RPMI8226 (cell line): Measurements from ENCODE around the gene DDRGK1.

Source experiments
- DNase-seq: peaks from one replicate; pipeline ENCODE4 v3.0.0-alpha.2; 2015

The DDRGK1 gene

DNA sequence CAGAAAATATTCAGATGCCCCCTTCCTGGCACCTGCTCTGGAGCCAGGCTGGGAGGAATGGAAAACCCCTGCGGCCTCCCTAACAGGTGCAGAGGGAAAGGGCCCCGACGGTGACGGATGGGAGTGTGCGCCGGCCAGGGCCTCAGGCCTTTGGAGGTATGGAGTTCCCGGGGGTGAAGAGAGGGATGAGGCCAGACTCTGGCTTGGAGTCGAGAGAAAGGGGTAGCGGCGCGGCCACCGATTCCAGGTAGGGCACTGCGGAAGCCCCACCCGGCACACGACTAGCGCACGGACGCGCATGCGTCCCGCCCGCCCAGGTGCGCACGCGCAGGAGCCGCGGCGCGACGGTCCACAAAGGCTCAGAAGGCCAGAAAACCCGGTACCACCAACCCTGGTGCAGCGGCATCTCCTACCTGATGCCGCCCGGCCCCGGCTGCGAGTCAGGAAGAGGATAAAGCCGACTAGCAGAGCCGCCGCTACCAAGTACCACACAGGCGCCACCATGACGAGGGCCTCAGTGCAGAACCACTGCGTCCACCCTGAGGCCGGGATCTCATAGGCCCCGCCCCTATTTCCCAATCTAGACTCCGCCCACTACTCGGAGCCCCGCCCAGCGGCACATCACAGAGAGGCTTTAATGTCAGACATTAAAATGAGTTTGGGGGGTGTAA, at the start of gene DDRGK1:
Gene DDRGK1 (minus strand): TSS at position 559 of the 671 bp plus-strand sequence. CDS start 55 bp downstream, at position 504.
- peak; percentile 89 for DNase-seq

GRCh38 chr20:3251806-3252205, 47.3 kb upstream of the DDRGK1 start:
- DNase-seq, result no peak

- peak; percentile 47 for DNase-seq
These were observed 45.6 kb upstream of the DDRGK1 start for GRCh38 chr20:3250091-3250504.

DNA sequence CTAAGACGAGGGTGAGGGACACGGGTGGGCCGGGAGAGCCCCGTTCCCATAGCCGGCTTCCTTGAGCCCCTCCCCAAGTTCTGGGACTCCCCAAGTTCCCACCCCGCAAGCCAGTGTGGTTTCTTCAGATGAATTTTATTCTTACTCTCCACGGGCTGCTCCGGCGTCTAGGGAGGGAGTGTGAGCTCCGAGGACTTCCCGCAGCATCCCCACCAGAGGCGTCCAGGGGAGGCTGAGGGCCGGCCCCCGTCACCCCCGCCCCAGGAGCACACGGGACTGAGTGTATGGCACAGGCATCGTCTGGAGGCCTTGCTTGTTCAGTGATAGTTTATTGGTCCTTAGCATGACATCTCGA, 44.5 kb upstream of the DDRGK1 start:
- DNase-seq, result no peak

DNA sequence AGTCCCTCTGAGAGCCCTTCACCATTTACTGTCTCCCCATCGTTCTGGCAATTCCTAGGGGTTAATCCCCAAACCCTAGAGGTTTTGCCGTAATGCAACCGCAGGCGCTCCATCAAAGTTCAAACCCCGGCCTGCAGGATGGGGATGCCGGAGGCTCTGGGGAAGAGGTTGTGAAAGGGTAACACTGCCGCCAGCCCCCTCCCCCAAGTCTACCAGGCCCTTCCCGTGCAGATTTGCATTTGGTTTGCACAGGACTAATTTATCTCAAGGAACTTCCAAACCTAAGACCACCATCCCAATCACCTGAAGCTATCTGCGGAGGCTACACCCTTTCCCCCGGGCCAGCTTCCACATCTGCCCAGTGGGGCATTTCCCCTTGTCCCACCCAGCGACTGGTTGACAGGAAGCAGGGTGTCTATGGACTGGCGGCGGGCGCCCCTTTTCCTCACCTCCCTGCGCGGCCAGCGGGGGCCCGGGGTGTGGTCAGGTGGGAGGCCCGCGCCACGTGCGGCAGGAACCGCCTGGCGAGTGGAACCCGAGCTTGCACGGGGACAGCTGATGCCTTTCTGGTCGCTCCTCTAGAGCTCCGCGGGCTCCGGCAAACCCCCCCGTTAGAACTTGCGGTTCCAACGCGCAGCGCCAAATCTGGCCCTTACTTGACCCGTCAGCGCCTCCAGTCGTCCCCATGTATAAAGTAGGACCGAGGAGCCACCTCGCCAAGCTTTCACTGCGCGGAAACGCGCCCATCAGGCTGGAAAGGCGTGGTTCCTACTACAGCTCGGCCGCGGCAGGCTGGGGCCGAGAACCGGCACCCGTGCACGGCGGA, 43.9 kb upstream of the DDRGK1 start:
- peak; percentile 70 for DNase-seq

DNA sequence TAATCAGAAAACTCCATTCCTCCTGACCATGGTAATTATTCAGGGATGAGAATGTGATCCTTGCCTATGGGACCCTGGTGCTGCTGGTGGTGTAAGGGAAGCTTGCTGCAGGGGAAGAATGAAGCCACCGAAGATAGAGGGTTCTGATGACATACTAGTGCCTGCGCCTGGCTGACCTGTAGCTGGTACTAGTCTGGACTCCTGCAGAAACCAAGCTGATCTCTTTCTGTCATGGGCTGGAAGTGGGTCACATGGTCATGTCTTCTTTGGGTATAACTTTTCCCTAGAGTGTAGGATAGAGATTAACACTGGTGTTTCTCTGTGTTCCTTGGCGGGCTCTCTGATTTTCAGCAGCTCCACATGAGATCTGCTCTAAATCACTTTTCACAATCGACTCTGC, 43.2 kb upstream of the DDRGK1 start:
- DNase-seq, result no peak

GRCh38 chr20:3246682-3247081, 42.2 kb upstream of the DDRGK1 start:
- DNase-seq, result no peak

DNA sequence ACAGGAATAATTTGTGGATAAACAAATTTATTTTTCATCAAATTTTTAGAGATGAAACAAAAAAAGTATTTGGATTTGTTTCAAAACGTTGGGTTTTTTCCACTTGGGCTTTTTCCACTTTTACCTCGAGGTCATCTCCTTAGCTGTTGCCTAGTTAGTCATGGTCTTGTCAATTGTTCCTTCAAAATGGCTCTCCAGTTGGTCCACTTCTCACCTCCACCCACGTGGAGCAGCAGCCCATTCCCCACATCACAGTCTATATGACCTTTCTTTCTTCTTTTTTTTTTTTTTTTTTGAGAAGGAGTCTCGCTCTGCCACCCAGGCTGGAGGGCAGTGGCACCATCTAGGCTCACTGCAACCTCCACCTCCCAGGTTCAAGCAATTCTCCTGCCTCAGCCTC, 41.2 kb upstream of the DDRGK1 start:
- no peak for DNase-seq

DNA sequence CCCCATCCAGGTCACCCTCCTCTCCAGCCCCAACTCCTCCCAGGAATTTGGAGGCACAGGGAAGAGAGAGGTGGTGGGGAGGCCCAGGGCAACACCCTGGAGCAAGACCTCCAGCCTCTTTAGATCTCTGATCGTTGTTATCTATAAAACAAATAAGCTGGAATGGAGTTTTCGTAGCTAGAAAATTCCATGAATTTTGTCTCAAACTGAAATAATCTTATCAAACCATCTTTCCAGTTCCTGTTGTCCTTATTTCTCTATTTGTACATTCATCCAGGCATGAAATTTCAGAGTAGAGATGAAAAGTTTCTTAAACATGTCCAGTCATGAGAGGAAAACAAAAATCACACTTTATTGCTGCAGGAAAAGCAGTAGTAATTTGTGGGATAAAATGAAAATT, 40.7 kb upstream of the DDRGK1 start:
- no peak for DNase-seq

DNA sequence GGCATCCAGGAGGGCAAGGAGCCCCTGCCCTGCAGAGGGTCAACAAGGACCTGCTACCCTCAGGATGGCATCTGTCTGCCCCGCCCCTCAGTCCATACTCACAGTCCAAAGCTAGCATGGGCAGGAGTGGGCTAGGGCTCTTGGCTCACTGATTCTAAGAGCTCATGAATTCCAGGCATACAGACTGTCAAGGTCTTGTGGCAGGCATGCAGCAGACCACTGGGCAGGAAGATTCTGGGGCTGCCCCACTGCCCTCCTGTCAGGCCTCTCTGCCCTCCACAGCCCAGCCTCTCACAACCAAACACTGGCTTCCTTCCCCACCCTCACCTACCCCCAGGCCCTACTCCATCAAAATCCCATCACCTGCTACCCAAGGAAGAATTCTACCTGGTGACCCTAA, 40.1 kb upstream of the DDRGK1 start:
- no peak for DNase-seq

DNA sequence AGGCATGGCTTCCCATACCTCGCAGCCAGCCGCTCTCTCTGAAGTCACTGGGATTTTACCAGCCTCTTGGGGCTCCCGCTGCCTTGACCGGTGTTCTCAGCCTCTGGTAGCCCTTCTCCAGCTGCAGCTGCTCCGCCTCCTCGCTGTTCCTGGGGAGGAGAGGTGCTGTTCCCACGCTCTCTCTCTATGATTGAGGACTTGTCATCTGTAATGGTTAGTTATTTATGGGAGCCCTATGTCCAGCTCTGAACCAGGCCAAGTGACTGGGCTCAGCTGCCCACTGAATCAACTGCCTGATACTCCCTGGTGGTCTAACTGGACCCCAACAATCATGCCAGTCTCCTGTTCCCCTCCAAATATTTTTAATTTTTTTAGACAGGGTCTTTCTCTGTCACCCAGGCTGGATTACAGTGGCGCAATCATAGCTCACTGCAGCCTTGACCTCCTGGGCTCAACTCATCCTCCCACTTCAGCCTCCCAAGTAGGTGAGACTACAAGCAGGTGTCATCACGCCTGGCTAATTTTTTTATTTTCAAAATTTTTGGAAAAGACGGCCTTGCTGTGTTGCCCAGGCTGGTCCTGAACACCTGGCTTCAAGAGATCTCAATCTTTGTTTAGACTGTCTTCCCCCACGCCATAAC, 39.4 kb upstream of the DDRGK1 start:
- DNase-seq, result no peak

DNA sequence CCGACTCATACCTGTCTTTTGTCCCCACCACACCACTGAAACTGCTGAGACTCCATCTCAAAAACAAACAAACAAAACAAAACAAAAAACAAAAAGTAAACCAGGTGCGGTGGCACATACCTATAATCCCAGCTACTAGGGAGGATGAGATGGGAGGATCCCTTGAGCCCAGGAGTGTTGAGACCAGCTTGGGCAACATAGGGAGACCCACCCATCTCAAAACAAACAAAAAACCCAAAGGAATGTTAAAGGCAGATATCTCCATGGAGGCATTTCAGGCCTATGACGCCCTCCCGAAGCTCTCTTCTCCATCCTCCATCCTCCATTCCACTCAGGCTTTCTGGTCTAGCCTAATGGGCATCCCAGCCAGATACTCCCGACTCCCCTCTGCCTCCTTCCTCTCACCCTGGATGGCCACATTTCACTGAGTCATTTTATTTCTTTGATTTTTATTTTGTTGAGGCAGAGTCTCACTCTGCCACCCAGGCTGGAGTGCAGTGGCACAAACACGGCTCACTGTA, 37.8 kb upstream of the DDRGK1 start:
- DNase-seq, result no peak

- no peak for DNase-seq
These were observed 36.4 kb upstream of the DDRGK1 start for GRCh38 chr20:3240776-3241363.

DNA sequence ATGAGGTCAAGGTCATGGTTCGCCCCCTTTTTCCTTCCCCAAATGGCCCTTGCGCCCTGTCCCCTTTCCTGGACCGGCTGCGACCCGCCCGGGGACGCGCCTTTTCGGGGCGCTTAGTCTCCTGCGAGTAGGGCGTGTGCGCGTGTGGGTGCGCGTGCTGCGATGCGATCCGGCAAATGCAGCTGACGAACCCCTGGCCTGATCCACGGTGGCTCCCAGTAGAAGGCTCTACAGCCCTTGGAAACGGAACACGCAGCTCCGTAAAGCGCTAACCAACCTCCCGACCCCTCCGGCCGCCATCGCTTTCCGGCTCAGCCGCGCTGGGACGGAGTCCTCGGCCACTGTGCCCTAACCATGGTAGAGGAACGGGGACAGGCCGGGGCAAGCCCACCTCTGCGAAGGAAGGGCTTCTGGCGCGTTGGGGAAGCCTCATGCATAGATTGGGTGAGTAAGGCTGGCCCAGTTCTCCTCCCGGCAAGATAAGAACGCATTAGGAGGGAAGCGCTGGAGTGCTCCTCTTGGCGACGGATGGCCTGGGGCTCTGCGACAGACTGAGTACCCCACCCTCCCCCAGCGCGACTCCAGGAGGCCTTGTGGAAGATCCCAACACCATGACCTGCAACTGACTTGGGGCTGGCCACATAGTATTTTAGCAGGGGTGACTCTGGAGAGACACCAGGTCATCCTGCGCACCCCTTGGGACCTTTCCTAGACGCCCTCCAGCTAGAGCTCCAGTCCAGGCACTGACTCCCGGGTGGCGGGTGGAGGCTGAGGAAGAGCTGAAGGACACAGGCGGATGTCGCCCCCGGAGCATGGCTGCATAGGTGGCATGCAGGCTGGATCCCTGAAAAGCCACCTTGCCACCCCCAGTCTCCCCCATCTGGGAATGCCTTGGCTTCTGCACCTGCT, 35.6 kb upstream of the DDRGK1 start:
- no peak for DNase-seq

GRCh38 chr20:3239026-3239866, 34.8 kb upstream of the DDRGK1 start, which contains the start of gene SLC4A11:
TSS of gene SLC4A11 (minus strand) at chr20:3239190. CDS start at chr20:3239137, 53 bp downstream.
- DNase-seq, result peak; percentile 64

DNA sequence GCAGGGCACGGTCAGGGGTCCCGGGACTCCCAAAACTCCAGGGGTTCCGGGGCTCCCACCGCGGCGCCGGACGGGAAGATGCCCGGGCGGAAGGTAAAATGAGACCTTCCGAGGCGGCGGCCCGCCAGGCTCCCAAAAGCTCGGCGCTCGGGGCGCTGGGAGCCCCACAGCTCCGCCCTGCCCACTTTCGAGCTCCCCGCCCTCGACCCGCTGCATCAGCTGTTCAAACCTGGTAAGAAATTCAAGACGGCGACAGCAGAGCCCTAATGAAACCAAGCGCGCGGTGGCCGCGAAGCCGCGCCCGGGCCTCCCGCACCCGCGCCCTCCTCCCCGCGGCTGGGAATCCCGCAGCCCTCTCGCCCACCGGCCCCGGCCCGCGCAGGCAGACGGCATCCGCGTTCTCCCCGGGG, 34.1 kb upstream of the DDRGK1 start:
- peak; percentile 76 for DNase-seq

DNA sequence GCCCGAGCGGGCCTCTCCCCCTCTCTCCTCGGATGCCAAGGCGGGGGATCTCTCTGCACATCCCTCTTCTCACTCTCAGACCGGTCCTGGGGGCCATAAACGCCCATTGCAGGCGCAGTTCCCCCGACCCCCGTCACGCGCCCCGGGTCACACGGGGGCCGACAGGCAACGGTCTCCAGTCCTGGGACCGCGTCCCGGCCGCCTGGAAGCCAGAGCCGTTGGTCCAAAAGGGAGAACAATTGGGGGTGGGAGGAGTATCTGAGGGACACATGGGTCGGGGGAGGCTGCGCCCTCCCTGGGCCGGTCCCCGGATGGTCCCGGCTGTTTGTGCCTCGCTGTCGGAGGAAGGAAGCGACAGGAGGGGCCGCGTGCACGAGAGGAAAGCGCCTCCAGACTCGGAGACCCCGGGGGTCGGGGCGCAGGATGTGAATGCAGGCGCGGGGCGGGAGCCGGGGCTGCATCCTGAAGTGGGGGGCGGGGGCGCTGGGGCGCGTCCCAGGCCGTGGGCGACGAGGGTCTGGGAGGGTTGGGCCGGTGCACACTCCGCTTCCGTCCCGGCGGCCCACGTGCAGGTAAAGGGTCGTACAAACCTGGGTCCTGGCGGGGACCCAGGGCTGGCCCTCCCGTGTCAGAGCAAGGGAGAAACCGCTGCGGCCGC, 33.6 kb upstream of the DDRGK1 start:
- DNase-seq, result no peak

GRCh38 chr20:3237011-3237957, 32.8 kb upstream of the DDRGK1 start:
- DNase-seq, result no peak

- DNase-seq, result no peak
These were observed 31.3 kb upstream of the DDRGK1 start for GRCh38 chr20:3235666-3236324.
